HL-60 (cell line): ENCODE results near the gene PYGB.

Experiments
- DNase-seq, 2 experiments: peaks; one replicate each; pipeline ENCODE4 v3.0.0-alpha.2; 2010 to 2020; ENCODE audit warnings: low read depth in 1 of 2, low spot score in 1 of 2
- H3K27ac ChIP-seq: fragments of 250-450 bp; sonication (Bioruptor Pico); replicated peaks from 2 replicates; pipeline ENCODE4 v1.5.1; 2020; ENCODE audit warnings: mild to moderate bottlenecking, moderate library complexity
- H3K27me3 ChIP-seq: fragments of 250-450 bp; sonication (Bioruptor Pico); 2 replicates; pipeline ENCODE4 v1.5.1; 2021; ENCODE audit warnings: mild to moderate bottlenecking, moderate library complexity; ENCODE audit not compliant: insufficient read depth, poor library complexity, severe bottlenecking
- H3K4me3 ChIP-seq: replicated peaks from 2 replicates; pipeline ENCODE4 v1.5.1; 2011; ENCODE audit warnings: mild to moderate bottlenecking, control low read depth, low read length; ENCODE audit not compliant: insufficient read depth
- CTCF ChIP-seq: IDR thresholded peaks from one replicate; pipeline ENCODE4 v1.5.1; 2011; ENCODE audit warnings: low read length, control low read depth, inconsistent platforms; ENCODE audit not compliant: insufficient read depth
- GABPA ChIP-seq: IDR thresholded peaks from 2 replicates; pipeline ENCODE4 v1.6.1; 2012; ENCODE audit warnings: low read depth
- POLR2AphosphoS5 ChIP-seq: IDR thresholded peaks from 2 replicates; pipeline ENCODE4 v1.6.1; 2012; ENCODE audit warnings: low read depth
- REST ChIP-seq: IDR thresholded peaks from 2 replicates; pipeline ENCODE4 v1.6.1; 2012; ENCODE audit warnings: low read depth; ENCODE audit not compliant: insufficient replicate concordance
- SPI1 ChIP-seq: IDR thresholded peaks from 2 replicates; pipeline ENCODE4 v1.6.1; 2012; ENCODE audit warnings: low read depth, mild to moderate bottlenecking, borderline replicate concordance

The PYGB gene

GRCh38 chr20:25219365-25219764, 28.5 kb upstream of the PYGB start:
- H3K27ac ChIP-seq: no peak overlapping the region
- no peaks in the 10 kb centered on the region for H3K27me3 ChIP-seq
- TF ChIP-seq SPI1: no peak
- TF ChIP-seq REST: no peak
- no peak for TF ChIP-seq GABPA
- TF ChIP-seq POLR2AphosphoS5: no peak
- no peak for TF ChIP-seq CTCF
- no peak overlapping the region for H3K4me3 ChIP-seq
- DNase-seq: no peak

- no peak overlapping the region for H3K4me3 ChIP-seq
- no peak for TF ChIP-seq GABPA
- TF ChIP-seq POLR2AphosphoS5: no peak
- no peak for TF ChIP-seq CTCF
- no peak for TF ChIP-seq REST
- TF ChIP-seq SPI1: no peak
- H3K27me3 ChIP-seq: no peaks in the 10 kb centered on the region
- no peak overlapping the region for H3K27ac ChIP-seq
- DNase-seq: no peak
Observed at GRCh38 chr20:25220021-25220730, 27.7 kb upstream of the PYGB start.

- Histone ChIP-seq H3K27ac (no peak overlapping the region), H3K27me3 (no peaks in the 10 kb centered on the region), H3K4me3 (no peak overlapping the region)
- DNase-seq: no peak
- no peak for TF ChIP-seq GABPA
- no peak for TF ChIP-seq CTCF
- no peak for TF ChIP-seq SPI1
- no peak for TF ChIP-seq REST
- no peak for TF ChIP-seq POLR2AphosphoS5
Observed at GRCh38 chr20:25220810-25221591, 26.9 kb upstream of the PYGB start.
